Midbrain (tissue), 1 donor: ENCODE results near the gene SF3B3.
"Not testable (repeated sequence)": the region's sequence is repeated elsewhere in the genome, so short reads cannot be mapped to it uniquely, and the experiment has no call there.

Experiments used
- DNase-seq: peaks from one replicate; lab custom pipeline; 2025; lab: John Stamatoyannopoulos, UW

The SF3B3 gene

DNA sequence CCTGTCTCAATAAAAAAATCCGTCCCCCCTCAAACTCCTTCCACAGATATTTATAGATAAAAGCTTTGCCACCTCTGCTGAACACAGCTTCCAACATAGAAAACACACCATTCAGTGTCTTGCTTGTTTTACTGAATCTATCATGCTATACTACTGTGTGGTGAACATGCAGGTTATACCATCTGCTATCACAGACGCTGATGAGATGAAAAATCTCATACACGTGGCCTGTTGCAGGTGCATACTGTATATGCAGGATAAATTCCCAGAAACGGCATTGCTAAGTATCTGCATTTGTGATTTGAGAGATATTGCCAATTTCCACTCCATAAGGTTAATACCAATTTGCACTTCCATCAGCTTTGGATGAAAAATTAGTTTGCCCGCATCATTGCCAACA is 92.3 kb downstream of the SF3B3 start:
- DNase-seq, result no peak

DNA sequence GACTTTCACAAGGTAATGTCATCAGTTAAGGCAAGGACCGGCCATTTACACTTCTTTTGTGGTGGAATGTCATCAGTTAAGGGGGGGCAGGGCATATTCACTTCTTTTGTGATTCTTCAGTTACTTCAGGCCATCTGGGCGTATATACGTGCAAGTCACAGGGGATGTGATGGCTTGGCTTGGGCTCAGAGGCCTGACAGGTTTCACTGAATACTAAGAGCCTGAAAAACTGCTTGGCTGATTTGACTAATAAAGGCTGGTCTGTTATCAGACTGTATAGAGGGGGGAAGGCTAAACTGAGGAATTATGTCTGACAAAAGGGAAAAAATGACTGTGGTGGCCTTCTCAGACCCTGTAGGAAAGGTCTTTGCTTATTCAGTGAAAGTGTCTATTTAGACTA is 98.2 kb downstream of the SF3B3 start:
- not testable (repeated sequence) for DNase-seq
